Measurements from ENCODE around the gene OCIAD1. TPM values are rescaled to one million over a fixed set of nuclear protein-coding genes. Genes with fewer than 3 reads are reported as not detected.

The OCIAD1 gene
- total RNA-seq, 1 donor: 128 TPM

DNA sequence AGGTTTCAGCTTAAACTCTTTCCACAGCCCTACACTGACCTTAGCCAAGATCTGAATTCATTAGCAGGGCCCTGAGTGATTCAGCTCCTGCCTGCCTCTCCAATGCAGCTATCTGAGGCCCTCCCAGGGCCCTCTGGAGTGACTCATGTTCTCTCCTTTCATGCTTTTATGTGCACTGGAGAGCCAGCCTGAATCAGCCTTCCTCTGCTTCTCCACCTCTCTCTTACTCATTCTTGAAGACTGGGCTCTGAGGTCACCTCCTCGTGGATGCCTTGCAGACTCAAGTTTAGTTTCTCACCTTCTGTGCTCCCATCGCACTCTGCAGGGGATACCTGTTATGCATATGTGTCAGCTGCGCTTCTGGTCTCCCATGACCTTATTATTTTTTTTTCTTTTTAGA is 78.8 kb downstream of the OCIAD1 start:
- no peak overlapping the region for H3K4me3 ChIP-seq (ENCODE audit: low read depth, low read length)
- TF ChIP-seq, protein P1, sequence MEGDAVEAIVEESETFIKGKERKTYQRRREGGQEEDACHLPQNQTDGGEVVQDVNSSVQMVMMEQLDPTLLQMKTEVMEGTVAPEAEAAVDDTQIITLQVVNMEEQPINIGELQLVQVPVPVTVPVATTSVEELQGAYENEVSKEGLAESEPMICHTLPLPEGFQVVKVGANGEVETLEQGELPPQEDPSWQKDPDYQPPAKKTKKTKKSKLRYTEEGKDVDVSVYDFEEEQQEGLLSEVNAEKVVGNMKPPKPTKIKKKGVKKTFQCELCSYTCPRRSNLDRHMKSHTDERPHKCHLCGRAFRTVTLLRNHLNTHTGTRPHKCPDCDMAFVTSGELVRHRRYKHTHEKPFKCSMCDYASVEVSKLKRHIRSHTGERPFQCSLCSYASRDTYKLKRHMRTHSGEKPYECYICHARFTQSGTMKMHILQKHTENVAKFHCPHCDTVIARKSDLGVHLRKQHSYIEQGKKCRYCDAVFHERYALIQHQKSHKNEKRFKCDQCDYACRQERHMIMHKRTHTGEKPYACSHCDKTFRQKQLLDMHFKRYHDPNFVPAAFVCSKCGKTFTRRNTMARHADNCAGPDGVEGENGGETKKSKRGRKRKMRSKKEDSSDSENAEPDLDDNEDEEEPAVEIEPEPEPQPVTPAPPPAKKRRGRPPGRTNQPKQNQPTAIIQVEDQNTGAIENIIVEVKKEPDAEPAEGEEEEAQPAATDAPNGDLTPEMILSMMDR (IDR thresholded peaks at IDR 0.05; ENCODE audit: insufficient read depth, low read length): no peak
- peak; percentile 96 for DNase-seq (ENCODE audit: low read depth)

DNA sequence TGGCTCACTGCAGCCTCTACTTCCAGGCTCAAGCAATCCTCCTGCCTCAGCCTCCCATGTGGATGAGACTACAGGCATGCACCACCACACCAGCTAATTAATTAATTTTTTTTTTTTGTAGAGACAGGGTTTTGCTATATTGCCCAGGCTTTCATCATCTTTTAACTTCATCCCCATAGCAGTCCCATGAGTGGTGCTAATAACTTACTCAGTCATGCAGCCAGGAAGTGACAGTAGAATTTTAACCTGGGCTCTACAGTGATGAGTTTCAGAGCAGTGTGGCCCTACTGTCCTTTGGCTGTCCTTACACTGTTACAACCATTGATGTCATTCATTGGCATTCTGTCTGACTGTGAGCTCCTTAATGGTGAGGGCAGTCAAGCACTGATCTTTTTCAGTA is 79.6 kb downstream of the OCIAD1 start:
- peak; percentile 23 for DNase-seq (ENCODE audit: low read depth)
- no peak overlapping the region for H3K4me3 ChIP-seq (ENCODE audit: low read depth, low read length)
- TF ChIP-seq, protein P1 (IDR thresholded peaks at IDR 0.05; ENCODE audit: insufficient read depth, low read length): no peak

Other genes starting within 250 kb of the OCIAD1 start
- gene FRYL, start 50.8 kb upstream of the OCIAD1 start, total RNA-seq (ENCODE audit: low replicate concordance): 43.8 and 60.3 TPM in 2 replicates
- gene OCIAD2, start 75.7 kb downstream of the OCIAD1 start, total RNA-seq (ENCODE audit: low replicate concordance): 2.9 and 20.3 TPM in 2 replicates
- gene CWH43, start 155.2 kb downstream of the OCIAD1 start, total RNA-seq (ENCODE audit: low replicate concordance): not detected in 2 replicates